Duodenal mucosa (tissue), 2 donors: Measurements from ENCODE around the gene DDC.

Experiments used
- H3K27ac ChIP-seq: one replicate; pipeline ENCODE4 v1.7.0; 2013; ENCODE audit warnings: low read depth, low read length
- H3K27me3 ChIP-seq, 2 donors: one replicate each; pipeline ENCODE4 v1.7.0; 2013; ENCODE audit warnings: low read length in 2 of 2, control low read depth in 1 of 2; ENCODE audit not compliant: insufficient read depth in 2 of 2, control insufficient read depth in 1 of 2
- H3K36me3 ChIP-seq, 2 donors: one replicate each; pipeline ENCODE4 v1.7.0; 2013; ENCODE audit warnings: low read length in 2 of 2, control low read depth in 1 of 2; ENCODE audit not compliant: insufficient read depth in 2 of 2, control insufficient read depth in 1 of 2
- H3K4me1 ChIP-seq, 2 donors: one replicate each; pipeline ENCODE4 v1.7.0; 2013; ENCODE audit warnings: low read length in 2 of 2, control low read depth in 1 of 2; ENCODE audit not compliant: insufficient read depth in 2 of 2, control insufficient read depth in 1 of 2
- H3K4me3 ChIP-seq, 2 donors: one replicate each; pipeline ENCODE4 v1.7.0; 2013; ENCODE audit warnings: low read length in 2 of 2, low read depth in 1 of 2
- H3K9ac ChIP-seq, 2 donors: one replicate each; pipeline ENCODE4 v1.7.0; 2013; ENCODE audit warnings: low read length in 2 of 2, low read depth in 1 of 2
- H3K9me3 ChIP-seq, 2 donors: one replicate each; pipeline ENCODE4 v1.7.0; 2013; ENCODE audit warnings: low read length in 2 of 2, control low read depth in 1 of 2; ENCODE audit not compliant: control insufficient read depth in 1 of 2

The DDC gene

DNA sequence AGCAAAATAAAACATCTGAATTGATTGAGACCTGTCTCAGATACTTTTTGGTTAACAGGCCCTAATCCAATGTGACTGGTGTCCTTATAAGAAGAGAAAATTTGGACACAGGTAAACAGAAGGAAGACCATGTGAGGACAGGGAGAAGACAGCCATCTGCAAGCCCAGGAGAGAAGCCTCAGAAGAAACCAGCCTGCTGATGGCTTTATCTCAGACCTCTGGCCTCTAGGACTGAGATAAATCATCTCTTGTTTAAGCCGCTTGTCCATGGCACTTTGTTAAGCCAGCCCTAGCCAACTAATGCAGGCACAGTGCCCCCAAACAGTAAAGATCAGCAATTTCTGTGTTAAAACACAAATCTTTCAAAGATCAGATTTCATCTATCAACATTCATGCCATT lies 73.3 kb downstream of the DDC start:
- Histone ChIP-seq H3K9ac (no peak overlapping the region), H3K27ac (no peak overlapping the region), H3K36me3 (peaks cover 9 to 17% of the 10 kb centered on the region in 2 donors), H3K27me3 (no peaks in the 10 kb centered on the region), H3K9me3 (no peaks in the 10 kb centered on the region), H3K4me3 (no peak overlapping the region), H3K4me1 (peaks cover 8 to 9% of the 10 kb centered on the region in 2 donors)

DNA sequence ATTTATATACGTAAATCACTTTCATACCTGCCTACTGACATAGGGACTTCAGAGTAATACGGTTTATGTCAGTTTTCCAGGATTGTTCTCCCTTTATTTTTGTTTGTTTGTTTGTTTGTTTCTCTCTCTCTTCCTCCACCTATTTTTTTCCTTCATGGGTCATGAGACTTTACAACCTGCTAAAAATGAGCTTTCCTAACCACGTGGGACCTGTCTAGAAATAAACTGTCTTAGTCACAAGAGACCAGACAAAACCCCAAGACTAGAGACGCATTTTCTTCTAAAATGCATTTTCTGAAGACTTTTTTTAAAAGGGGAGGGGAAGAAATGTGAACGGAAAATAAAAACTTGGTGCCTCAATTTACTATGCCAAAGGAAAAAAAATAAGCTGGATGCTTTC lies 74.0 kb downstream of the DDC start:
- Histone ChIP-seq H3K4me3 (no peak overlapping the region), H3K9ac (no peak overlapping the region), H3K4me1 (peaks cover under 1 to 2% of the 10 kb centered on the region in 2 donors), H3K9me3 (no peaks in the 10 kb centered on the region), H3K27ac (no peak overlapping the region), H3K27me3 (no peaks in the 10 kb centered on the region), H3K36me3 (peaks cover 9 to 17% of the 10 kb centered on the region in 2 donors)

DNA sequence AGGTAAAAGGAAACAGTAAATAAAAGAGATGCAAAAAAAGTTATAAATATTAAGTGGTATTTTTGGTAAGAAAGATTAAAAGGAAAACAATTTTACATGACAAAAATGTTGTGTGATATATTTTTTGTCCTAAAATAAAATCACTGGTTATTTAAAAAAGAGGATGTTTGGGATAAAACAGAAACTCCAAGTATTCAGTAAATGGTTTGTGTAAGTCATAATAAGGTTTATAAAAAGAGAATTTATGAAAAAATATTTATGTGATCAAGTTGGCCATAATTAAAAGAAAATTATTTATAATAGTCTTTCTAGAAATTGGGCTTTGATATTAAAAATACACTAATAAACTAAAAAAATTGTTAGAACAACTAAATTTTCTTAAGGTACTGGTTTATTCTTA lies 76.8 kb downstream of the DDC start:
- Histone ChIP-seq H3K9ac (no peak overlapping the region), H3K9me3 (no peaks in the 10 kb centered on the region), H3K27me3 (no peaks in the 10 kb centered on the region), H3K4me1 (no peaks in the 10 kb centered on the region), H3K27ac (no peak overlapping the region), H3K4me3 (no peak overlapping the region), H3K36me3 (peaks cover 6 to 12% of the 10 kb centered on the region in 2 donors)

DNA sequence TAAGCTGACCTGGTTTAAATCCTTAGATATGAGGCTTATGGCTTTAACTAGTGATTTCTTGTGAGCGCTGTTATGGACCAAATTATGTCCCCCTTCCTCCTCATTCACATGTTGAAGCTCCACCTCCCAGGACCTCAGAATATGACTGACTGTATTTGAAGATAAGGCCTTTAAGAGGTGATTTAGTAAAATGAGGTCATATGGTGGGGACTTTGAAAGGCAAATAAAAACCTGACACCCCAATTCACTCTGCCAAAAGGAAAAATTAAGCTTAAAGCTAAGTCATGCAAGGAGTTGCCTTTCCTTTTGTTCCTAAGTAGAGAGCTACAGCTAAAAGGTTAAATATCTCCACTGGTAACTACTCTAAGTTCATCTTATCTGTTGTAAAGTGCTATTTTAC lies 78.7 kb downstream of the DDC start:
- no peak overlapping the region for H3K27ac ChIP-seq
- no peaks in the 10 kb centered on the region for H3K27me3 ChIP-seq
- no peak overlapping the region for H3K9ac ChIP-seq
- no peaks in the 10 kb centered on the region for H3K36me3 ChIP-seq
- H3K9me3 ChIP-seq: no peaks in the 10 kb centered on the region
- H3K4me1 ChIP-seq: no peaks in the 10 kb centered on the region
- H3K4me3 ChIP-seq: no peak overlapping the region

DNA sequence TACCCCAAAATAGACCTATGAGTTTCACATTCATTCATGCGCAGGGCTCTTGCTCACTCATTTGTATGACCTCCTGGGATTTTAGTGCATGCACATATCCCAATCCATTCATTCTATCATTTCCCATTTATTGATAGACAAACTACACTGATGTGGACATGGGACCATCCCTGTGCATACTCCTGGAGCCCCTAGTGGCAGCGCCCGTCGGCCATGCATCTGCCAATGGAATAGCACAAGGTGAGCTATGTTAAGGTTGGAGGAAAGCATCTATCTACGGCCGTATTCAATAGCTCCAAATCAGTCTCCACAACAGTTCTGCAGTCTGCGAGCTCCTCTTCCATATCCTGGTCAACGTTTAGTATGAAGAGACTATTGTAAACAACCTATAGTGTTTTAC lies 83.3 kb downstream of the DDC start:
- no peaks in the 10 kb centered on the region for H3K9me3 ChIP-seq
- no peak overlapping the region for H3K27ac ChIP-seq
- H3K9ac ChIP-seq: no peak overlapping the region
- no peaks in the 10 kb centered on the region for H3K27me3 ChIP-seq
- H3K36me3 ChIP-seq: peaks cover 9 to 17% of the 10 kb centered on the region in 2 donors
- H3K4me1 ChIP-seq: no peaks in the 10 kb centered on the region
- H3K4me3 ChIP-seq: no peak overlapping the region

DNA sequence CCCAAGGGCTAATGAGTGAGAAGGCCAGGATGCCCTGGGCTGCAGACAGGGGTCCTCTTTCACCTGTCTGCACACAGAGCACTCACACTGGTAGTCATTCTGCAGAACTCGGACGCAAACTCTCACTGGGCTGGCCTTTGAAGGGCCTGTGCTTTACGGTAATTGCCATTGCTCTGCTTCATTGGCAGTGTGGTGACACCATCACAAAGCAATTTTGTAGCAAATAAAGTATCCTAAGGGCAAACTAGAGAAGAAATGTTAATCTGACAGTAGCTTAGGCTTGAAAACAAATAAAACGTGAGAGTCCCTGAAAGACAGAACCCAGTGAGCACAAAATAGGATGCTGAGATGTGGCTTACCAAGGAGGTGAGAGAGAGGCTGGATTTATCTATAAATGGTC lies 84.4 kb downstream of the DDC start:
- no peaks in the 10 kb centered on the region for H3K27me3 ChIP-seq
- peaks cover 9 to 20% of the 10 kb centered on the region in 2 donors for H3K36me3 ChIP-seq
- no peaks in the 10 kb centered on the region for H3K4me1 ChIP-seq
- H3K9me3 ChIP-seq: no peaks in the 10 kb centered on the region
- no peak overlapping the region for H3K27ac ChIP-seq
- no peak overlapping the region for H3K4me3 ChIP-seq
- H3K9ac ChIP-seq: no peak overlapping the region

DNA sequence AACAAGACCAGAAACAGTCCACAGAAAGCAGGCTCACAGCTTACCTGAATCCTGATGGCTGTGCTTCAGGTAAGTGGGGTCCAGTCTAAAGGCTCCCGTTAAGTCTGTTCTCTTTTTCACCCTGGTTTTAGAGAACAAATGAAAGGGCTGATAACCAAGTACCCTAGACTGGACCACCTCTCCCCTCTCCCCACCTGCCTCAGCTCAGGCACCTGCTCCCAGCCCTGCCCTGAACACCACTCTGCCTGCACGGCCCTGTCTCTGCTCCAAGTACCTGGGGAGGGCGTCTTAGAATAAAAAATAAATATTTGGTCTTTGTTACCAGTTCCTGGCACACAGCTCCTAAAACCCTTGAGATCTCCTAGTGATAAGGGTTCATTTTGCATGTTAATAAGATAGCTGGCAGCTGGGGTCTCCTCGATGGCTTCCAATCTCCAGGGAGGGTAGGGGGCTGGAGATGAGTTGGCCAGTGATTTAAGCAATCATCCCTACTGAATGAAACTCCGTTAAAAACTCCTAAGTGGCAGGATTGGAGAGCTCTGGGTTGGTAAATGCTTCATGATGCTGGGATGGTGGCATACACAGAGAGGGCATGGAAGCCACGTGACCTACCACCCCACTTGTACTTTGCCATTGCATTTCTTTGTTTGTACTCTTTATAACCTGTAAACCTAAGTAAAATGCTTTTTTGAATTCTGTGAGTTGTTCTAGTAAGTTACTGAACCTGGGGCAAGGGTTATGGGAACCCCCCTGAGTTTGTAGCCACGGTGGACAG lies 85.3 kb downstream of the DDC start:
- Histone ChIP-seq H3K4me1 (no peaks in the 10 kb centered on the region), H3K9me3 (no peaks in the 10 kb centered on the region), H3K27ac (no peak overlapping the region), H3K9ac (no peak overlapping the region), H3K36me3 (peaks cover 9 to 20% of the 10 kb centered on the region in 2 donors), H3K4me3 (no peak overlapping the region), H3K27me3 (no peaks in the 10 kb centered on the region)

DNA sequence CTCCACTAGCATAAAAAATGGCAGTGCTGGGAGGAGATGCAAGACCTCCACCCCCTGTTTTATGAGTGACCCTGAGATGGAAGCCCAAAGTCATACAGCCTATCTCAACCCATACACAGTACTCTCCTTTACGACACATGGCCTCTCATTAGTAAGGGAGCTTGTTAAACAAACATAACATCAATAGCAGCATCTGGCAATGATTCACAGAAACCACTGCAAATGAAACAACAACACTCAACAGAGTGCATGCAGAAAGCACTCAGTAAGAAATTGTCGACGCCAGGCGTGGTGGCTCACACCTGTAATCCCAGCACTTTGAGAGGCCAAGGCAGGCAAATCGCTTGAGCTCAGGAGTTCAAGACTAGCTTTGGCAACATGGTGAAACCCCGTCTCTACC lies 87.6 kb downstream of the DDC start:
- H3K36me3 ChIP-seq: peaks cover 9 to 35% of the 10 kb centered on the region in 2 donors
- H3K27ac ChIP-seq: no peak overlapping the region
- H3K27me3 ChIP-seq: no peaks in the 10 kb centered on the region
- no peaks in the 10 kb centered on the region for H3K4me1 ChIP-seq
- no peak overlapping the region for H3K9ac ChIP-seq
- H3K4me3 ChIP-seq: no peak overlapping the region
- H3K9me3 ChIP-seq: no peaks in the 10 kb centered on the region

DNA sequence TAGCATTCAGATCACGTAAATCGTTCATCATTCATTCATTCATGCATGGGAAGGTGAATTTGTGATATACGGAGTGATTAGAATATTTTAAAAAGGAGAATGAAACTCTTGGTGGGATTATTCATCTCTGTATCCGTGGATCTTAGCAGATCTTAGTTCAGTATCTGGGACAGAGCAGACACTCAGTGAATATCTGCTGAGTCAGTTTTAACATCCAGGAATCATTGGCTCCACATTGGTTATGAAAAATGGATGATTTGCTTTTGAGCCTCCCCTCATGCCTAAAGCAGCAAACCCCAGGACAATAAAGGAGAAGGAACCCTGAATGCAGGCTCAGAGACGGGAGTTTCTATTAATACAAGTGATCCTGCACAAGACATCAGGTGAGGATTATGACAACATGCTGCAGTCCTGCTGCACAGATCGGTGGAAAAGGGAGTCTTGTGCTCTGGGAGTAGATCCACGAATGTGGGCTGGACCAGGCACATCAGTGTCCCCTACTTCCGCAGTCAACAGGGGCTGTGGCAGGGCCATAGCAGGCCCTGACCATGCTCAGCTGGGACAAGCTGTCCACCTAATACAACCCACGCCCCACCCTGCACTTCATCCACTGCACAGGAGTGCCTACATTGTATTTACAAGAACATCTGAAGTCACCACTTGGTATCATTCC lies 88.1 kb downstream of the DDC start:
- Histone ChIP-seq H3K27me3 (no peaks in the 10 kb centered on the region), H3K36me3 (peaks cover 9 to 35% of the 10 kb centered on the region in 2 donors), H3K4me3 (no peak overlapping the region), H3K9ac (no peak overlapping the region), H3K27ac (no peak overlapping the region), H3K4me1 (no peaks in the 10 kb centered on the region), H3K9me3 (no peaks in the 10 kb centered on the region)

DNA sequence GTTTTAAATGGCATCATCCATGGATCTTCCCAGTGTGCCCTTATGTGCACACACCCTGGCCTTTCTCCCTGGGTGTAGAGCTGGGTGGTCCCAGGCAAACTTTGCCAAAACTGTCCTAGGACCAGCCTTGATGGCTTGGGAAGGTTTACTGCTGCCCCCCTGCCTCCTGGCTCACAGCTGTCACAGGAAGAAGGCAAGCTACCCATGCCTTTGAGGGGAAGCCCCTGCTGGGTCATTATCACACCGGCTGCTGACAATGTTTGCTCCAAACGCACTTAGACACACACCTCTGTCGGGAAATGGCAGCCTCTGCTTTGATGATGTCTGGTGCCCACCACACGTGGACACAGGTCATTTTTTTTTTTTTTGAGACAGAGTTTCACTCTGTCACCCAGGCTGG lies 89.9 kb downstream of the DDC start:
- no peak overlapping the region for H3K9ac ChIP-seq
- no peaks in the 10 kb centered on the region for H3K27me3 ChIP-seq
- no peak overlapping the region for H3K27ac ChIP-seq
- no peaks in the 10 kb centered on the region for H3K9me3 ChIP-seq
- no peaks in the 10 kb centered on the region for H3K4me1 ChIP-seq
- H3K36me3 ChIP-seq: peaks cover 9 to 37% of the 10 kb centered on the region in 2 donors
- no peak overlapping the region for H3K4me3 ChIP-seq
